CD4-positive, alpha-beta T cell treated with Interleukin-21 for 1 hour (primary cell): Measurements from ENCODE around the gene NOL9.
"Not testable (repeated sequence)": the region's sequence is repeated elsewhere in the genome, so short reads cannot be mapped to it uniquely, and the experiment has no call there.

ENCODE experiments used
- DNase-seq: peaks from one replicate; pipeline ENCODE4 v3.0.0-alpha.2; 2020

NOL9 gene

DNA sequence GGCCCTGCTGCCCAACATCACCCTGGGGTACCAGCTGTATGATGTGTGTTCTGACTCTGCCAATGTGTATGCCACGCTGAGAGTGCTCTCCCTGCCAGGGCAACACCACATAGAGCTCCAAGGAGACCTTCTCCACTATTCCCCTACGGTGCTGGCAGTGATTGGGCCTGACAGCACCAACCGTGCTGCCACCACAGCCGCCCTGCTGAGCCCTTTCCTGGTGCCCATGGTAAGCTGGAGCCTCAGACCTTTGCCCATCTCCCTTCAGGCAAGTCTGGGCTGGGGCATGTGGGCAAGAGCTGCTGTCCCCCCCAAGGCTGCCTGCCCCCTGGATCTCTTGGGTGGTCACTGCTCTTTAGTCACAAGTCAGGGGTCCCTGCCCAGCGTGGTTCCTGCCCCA lies 16.7 kb upstream of the NOL9 start:
- no peak for DNase-seq

DNA sequence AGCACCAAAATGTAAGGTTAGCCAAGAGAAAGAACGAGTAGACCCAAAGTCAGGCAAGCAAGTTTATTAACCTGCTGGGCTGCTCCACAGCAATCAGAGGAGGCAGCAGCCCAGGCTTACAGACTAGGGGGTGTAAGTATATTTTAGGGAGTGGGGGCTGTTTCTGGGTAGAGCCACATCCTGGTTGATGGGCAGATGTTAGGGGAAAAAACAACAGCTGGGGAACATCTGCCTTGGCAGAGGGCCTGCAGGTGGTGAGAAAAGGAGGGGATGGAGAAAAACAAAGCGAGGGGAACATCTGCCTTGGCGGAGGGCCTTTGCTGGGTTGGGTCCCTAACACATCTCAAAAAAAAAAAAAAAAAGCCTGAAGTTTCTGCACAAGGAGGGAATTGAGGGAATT lies 15.8 kb upstream of the NOL9 start:
- no peak for DNase-seq

DNA sequence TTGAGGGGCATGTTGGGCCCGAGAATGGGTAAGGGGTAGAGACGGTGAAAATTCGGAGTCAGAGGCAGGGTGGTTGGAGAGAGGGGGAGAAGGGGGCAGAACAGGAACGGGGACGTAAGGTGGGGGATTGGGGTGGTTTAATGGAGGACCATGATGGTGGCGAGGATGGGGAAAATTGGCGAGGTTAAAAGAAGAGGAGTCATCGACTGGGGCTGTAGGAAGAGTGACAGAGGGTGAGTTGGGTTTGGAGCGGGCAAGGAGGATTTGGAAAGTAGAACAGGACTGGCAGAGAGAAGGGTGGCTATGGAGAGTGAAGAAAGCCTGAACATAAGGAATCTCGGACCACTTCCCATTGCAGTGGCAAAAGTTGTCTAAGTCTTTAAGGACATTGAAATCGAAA lies 14.7 kb upstream of the NOL9 start:
- DNase-seq: no peak

DNA sequence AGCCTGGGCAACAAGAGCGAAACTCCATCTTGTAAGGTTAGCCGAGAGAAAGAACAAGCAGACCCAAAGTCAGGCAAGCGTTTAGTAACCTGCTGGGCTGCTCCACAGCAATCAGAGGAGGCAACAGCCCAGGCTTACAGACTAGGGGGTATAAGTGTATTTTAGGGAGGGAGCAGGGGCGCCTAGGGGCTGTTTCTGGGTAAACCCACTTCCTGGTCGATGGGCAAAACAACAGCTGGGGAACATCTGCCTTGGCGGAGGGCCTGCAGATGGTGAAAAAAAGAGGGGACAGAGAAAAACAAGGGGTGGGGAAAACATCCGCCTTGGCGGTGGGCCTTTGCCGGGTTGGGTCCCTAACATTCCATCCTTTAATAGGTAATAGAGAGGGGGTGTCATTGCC lies 6.0 kb upstream of the NOL9 start:
- no peak for DNase-seq

DNA sequence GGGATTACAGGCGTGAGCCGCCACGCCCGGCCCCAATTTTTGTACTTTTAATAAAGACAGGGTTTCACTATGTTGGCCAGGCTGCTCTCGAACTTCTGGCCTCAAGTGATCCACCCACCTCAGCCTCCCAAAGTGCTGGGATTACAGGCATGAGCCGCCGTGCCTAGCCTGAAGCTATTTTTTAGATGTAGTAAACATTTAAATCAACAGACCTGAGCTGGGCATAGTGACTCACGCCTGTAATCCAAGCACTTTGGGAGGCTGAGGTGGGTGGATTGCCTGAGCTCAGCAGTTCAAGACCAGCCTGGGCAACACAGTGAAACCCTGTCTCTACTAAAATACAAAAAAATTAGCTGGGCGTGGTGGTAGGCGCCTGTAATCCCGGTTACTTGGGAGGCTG lies 4.8 kb upstream of the NOL9 start:
- not testable (repeated sequence) for DNase-seq

DNA sequence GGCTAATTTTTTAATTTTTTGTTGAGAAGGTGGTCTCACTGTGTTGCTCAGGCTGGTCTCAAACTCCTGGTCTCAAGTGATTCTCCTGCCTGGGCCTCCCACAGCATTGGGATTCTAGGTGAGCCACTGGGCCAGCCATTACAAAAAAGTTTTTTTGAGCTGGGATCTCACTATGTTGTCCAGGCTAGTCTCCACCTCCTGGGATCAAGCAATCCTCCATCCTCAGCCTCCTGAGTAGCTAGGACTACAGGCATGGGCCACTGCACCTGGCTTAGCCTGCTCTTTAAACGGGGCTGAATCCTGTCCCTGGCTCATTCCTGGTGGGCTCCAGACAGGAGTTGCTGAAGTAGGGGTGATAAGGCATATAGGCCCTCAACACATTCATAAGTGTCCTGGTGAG lies 3.3 kb upstream of the NOL9 start:
- no peak for DNase-seq

DNA sequence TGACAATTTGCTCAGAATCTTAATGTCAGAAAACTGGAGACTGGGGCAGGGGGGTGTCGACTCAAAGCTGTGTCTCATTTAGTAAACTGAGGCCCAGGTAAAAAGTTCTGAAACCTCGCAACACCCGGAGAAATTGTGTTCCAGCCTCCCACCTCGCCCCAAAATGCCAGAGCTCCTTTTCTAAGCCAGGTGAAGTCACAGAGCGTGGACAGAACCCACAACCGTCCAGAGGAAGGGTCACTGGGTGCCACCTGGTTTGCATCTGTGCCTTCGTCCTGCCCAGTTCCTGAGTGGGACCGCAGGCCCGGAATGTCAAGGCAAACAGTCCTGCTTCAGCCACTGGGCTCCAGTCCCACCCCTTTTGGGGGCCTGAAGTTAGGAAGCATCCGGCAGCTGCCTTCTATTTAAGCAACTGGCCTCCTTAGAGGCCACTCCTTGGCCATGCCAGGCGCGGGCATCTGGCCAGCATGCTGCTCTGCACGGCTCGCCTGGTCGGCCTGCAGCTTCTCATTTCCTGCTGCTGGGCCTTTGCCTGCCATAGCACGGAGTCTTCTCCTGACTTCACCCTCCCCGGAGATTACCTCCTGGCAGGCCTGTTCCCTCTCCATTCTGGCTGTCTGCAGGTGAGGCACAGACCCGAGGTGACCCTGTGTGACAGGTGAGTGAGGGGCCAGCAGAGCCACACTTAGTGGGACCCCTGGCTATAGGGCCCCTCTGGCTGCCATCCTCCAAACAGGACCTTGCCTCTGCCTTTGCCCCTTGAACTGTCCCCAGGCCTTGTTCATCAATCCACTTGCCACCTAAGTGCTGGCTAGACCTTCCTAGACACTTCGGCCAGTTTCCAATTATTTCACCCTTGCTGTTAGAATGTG lies 830 bp upstream of the NOL9 start, which contains the start of gene TAS1R1:
TSS of gene TAS1R1 (plus strand) at position 401 of the 872 bp plus-strand sequence. CDS start at position 468, 67 bp downstream.
- no peak for DNase-seq

DNA sequence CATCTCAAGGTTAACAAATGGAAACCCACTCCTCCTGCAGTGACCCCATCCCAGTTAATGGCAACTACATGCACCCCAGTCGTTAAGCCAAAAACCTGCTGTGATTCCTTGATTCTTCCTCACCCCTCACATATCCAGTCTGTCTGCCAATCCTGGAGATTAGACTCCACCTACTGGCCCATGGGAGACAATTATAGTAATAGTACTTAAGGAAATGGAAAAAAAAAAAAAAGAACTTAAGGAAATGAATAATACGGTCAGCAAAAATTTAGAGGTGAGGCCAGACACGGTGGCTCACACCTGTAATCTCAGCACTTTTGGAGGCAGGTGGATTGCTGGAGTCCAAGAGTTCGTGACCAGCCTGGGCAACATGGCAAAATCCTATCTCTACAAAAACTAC lies 7.0 kb downstream of the NOL9 start:
- no peak for DNase-seq

DNA sequence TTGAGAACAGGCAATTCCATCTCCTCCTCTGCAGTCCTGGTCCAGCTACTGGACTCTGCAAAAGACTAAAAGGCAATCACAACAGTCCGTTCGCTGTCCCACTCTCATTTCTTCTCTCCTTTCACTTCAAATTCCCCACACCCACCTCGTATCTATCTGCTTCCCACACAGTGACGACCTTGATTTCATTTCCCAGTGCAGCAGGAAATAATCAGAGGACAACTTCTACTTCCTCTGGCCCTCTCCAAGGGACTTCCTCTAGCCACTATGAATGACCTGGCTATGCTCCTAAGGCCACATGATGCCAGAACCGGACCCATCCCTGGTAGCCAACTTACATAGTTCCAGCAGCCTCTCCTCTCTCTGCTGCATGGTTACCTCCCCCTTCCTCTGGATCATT lies 8.0 kb downstream of the NOL9 start:
- DNase-seq: no peak

DNA sequence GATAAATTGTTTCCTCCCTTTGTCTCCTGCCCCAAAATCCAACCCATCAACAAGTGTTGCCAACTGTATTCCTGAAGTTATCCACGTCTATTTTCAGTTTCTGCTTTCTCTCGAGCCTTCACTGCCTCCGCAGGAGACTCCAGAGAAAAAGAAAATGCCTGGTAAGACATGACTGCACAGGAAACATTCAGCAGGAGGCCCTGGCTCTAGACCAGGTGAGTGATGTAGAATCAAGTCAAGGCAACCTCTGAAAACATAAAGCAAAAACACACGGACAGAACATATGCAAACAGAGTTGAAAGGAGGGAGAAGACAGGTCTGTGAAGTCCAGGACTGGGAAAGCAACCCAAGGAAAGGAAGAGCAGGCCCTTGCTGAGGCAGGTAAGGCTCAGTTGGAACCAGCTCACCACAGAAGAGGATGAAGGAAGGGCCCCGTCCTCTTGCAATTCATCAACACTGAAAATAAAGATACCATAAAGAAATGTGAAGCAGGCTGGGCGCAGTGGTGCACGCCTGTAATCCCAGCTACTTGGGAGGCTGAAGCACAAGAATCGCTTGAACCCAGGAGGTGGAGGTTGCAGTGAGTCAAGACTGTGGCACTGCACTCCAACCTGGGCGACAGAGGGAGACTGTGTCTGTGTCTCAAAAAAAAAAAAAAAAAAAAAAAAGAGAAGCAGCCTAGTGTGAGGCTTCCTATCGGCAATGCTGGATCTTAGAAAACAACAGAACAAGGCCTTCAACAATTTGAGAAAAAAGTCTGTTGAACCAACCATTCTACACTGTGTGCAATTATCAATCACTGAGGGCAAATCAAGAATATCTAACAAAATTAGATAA lies 8.8 kb downstream of the NOL9 start:
- peak; percentile 7 for DNase-seq

DNA sequence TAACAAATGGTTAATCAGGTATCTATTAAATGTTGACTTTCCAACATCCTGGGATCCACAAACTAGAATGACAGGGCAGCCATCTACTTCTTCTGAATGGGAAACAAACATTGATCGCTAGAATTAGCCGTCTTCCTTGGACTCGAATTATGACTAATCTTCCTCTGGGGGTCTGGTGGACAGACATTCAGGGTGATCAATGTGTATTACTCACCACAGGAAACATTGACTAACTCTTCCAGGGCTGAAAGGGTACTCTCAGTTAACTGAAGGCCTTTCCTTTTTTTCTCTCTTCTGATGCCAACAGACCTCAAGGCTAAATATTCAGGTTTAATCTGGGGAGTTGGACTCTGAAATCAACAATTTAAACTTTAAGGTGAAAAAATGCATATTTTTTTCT lies 9.5 kb downstream of the NOL9 start:
- DNase-seq: no peak

DNA sequence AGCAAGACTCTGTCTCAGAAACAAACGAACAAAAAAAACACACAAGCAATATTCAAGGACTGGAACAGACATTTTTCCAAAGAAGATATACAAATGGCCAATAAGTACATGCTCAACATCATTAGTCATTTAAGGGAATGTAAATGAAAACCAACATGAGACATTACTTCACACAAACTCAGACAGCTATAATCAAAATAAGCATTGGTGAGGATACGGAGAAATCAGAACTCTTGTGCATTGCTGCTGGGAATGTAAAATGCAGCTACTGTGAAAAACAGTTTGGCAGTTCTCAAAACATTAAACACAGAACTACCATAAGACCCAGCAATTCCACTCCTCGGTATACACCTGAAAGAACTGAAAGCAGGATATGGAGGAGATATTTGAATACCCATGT lies 15.4 kb downstream of the NOL9 start:
- DNase-seq: no peak

DNA sequence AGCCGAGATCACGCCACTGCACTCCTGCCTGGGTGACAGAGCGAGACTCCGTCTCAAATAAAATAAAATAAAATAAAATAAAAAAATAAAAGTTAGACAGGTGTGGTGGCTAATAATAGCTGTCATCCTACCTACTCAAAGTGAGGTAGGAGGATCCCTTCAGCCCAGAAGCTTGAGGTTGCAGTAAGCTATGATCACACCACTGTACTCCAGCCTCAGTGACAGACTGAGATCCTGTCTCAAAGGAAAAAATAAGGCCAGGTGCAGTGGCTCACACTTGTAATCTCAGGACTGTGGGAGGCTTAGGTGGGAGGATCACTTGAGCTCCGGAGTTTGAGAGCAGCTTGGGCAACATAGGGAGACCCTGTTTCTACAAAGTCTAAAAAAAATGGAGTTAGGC lies 18.0 kb downstream of the NOL9 start:
- no peak for DNase-seq

DNA sequence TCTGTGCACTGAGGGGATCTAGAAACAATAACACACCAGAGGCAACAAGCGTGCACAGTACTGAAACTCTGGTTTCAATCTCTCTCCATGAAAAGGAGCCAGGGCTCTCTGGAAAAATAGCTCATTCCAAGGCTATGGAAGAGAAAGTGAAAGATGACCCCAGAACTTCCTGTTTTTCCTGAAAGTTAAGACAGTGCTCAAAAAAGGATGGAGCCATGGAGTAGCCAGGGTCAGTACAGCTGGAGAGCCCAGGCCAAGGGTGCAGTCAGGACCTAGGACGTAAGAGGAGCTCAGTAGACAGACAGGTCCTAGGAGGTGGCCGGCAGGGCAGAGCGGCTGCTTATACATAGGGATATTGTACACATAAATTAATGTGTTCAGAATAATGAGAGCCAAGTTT lies 19.1 kb downstream of the NOL9 start:
- DNase-seq: no peak

DNA sequence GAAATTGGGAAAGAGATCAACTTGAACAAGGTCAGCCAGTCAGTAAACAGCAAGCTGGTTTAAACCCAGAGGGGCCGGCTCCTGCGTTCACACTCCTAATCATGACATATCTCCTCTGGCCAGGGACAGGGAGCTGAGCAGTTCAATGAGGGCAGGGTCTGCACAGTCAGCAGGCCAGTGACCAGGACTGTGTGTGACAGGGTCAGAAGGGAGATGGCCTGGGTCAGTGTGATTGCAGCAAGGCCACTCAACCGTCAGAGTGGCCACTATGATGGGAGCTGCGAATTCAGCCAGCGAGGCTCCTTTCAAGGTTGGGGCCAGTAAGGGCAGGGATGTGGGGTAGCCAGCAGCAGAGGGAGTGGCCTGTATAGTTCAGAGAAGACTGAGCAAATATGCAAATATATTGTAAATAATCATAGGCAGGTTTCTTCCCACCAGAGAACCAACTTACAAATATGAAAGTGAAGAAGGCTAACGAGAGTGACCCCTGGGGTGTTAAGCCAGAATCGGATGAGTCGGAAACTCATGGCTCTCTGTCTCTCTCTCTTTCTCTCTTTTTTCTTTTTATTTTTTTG lies 20.0 kb downstream of the NOL9 start:
- DNase-seq: no peak

DNA sequence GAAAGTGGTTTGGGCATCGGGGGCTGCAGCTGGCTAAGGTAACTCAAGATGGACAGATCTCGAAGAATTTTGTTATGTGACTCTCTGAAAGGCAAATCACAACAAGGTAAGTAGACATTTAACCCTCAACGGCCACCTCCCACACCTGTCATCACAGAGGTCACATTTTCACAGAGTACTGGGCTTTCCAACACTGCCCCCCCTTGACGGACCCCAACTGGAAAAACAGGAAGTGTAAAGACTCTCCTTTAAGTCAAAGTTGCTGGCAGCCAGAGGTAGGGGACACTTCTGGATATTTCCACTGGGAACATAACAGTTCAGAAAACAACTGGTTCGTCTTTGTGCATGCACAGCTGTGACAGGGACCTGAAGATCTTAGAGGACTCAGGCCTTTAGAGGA lies 22.3 kb downstream of the NOL9 start:
- no peak for DNase-seq

DNA sequence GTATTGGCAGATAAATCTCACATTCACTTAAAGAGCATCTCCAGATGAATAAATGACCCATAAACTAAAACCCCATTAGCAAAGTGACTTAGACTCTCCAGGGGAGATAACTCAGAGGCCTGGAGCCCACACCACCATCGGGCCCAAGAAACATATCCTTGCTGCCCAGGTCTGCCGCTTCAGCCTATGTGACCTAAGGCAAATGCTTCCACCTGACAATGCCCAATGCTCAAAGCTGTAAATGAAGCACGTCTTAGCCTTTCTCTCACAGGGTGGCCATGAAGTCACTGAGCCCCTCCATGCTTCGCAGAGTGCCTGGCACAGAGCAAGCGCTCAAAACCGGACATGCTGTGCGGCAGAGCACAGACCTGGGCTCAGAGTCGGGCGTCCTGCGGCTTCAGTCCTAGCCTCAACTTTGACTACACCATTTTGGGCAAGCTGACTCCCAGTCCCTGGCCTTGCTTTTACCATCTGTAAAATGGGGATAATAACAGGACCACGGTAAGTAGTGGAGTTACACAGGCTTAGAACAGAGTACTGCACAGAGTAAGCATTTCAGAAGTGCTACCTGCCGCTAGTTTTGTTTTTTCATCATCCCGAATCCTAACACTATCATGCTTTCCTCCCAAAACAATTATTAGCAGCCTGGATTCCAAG lies 23.7 kb downstream of the NOL9 start:
- DNase-seq: no peak

DNA sequence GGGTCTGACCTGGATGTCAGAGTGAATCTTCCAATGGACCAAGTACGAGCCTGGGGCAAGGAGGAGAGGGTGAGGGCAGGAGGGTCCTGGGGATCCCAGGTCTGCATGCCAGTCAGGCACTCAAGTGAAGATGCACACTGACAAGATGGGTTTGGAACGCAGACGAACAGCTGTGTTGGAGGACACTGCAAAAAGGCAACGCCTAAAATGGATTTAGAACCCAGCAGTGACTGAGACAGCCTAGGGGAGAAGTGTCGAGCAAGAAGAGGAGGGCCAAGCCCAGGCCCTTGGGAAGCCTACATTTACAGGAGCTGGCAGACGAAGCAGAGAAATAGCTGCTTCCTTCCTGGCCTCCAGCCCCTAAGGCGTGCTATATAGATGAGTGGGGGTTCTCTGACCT lies 25.8 kb downstream of the NOL9 start:
- DNase-seq: no peak

DNA sequence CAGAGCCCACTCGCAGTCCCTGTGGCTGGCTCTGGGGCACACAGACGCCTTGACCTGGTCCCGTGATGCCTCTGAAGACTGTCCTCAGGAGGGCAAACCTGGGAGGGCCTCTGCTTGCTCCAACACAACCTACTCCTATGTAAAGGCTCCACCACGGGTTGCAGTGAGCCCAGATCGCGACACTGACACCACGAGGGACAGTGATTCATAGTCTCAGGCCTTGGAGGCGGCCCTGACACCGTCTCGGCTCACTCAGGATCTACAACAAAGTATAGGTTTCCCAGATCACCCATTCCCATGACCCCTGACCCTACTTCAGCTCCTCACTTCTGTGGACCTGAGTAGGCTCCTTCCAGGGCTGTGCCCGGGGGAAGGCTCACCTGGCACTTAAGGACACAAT lies 28.0 kb downstream of the NOL9 start:
- DNase-seq: no peak

DNA sequence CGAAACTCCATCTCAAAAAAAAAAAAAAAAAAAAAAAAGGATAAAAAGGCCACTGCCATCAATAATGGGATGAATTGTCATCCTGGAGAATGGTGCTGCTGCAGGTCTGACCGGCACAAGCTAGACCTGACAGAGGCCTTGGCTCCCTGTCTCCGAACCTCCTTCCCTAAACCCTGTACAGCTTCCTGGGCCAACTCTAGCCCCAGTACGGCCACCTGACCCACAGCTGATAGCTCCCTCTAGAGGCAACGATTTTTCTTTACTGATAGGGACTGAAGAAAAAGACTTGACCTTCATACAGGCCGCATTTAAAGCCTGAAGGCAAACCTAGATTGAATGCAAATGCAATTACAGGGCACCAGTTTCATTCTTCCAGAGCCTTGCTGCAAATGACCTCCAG lies 30.7 kb downstream of the NOL9 start:
- no peak for DNase-seq

DNA sequence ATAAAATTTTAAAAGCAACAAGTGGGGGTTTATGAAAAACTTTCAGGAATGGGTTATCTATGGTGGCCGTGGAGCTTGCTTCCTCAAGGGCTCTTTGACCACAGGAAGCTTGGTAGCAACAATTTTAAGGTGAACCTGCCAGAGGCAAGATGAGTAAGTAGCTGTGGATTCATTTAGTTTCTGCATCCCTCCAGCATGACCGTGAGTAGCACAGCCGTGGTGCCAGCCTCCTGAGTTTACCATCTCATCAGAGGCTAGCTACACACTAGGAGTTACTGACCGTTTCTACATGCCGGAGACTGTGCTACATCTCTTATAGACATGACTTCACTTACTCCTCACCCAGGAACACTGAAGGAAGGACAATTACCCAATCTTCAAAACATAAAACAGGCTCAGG lies 32.8 kb downstream of the NOL9 start:
- no peak for DNase-seq

DNA sequence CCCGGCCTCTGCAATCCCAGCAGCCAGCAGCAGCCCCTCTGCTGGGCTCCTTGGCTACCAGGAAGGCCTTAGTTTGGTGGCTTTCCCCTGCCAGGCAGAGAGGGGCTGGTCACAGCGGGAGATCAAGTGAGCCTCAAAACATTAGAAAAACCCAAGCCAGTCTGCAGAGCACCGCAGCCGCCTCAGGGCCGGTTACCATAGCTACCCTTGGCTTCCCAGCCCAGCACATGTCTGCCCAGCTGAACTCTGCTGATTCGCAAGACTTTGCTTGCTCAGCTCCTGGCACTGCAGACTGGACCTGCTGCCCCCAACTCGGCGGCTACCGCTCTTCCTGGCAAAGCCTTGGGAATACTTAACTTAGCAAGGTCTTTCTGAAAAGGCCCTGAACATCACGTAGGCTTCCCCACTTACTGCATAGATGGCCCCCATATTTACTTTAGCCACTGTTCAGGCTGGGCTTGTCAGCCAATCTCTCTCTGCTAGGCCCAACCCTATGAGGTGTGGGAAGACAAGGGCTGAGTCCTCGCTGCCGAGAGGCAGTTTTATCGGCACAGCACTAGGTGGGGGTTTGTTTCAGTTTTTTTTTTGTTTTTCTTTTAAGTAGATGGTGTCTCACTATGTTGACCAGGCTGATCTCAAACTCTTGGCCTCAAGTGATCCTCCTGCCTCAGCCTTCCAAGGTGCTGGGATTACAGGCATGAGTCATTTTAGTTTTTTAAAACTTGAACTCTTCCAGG lies 34.2 kb downstream of the NOL9 start:
- no peak for DNase-seq

DNA sequence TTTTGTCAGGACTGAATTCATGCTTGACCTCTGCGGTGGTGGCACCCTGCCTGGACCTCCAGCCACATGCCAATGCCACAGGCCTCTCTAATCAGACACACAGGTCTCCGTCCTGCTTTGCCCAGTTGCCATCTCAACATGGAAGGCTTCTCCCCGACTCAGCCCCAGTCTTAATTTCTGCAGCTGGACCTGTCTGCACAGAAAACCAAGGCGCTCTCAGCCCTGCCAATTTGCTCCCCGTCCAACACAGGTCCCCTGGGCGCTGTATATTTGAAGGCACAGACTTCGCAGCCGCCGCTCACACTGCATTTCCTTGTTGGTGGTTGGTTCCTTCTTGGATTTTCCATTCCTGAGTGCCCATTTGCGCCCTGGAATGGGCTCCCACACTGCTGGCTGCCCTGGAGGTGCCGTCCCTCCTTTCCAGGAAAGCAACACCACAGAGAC lies 34.8 kb downstream of the NOL9 start:
- no peak for DNase-seq
